Liver (tissue), 9 donors: ENCODE data around the gene MAP3K15. TPM values are rescaled to one million over a fixed set of nuclear protein-coding genes. Genes with fewer than 3 reads are reported as not detected.

Experiments used
- DNase-seq: peaks from one replicate; pipeline ENCODE4 v3.0.0-alpha.2; 2017; ENCODE audit warnings: low spot score
- H3K27ac ChIP-seq, 2 donors: one replicate each; pipeline ENCODE4 v1.7.0; 2013; ENCODE audit warnings: inconsistent platforms in 2 of 2, low read length in 2 of 2, control low read depth in 1 of 2, low read depth in 1 of 2, mild to moderate bottlenecking in 1 of 2
- H3K27me3 ChIP-seq, 4 donors: one replicate each; pipeline versions ENCODE4 v1.6.1 to v1.7.0; 2013; ENCODE audit warnings: low read length in 3 of 4, inconsistent platforms in 1 of 4, mild to moderate bottlenecking in 1 of 4, moderate library complexity in 1 of 4; ENCODE audit not compliant: control insufficient read depth in 4 of 4, insufficient read depth in 4 of 4
- H3K36me3 ChIP-seq, 4 donors: one replicate each; pipeline versions ENCODE4 v1.6.1 to v1.7.0; 2013; ENCODE audit warnings: low read length in 3 of 4, mild to moderate bottlenecking in 3 of 4, low read depth in 1 of 4, moderate library complexity in 1 of 4; ENCODE audit not compliant: control insufficient read depth in 4 of 4, insufficient read depth in 3 of 4
- H3K4me1 ChIP-seq, 4 donors: one replicate each; pipeline versions ENCODE4 v1.6.1 to v1.7.0; 2013; ENCODE audit warnings: low read length in 3 of 4, mild to moderate bottlenecking in 3 of 4, moderate library complexity in 1 of 4; ENCODE audit not compliant: control insufficient read depth in 4 of 4, insufficient read depth in 4 of 4
- H3K4me3 ChIP-seq, 3 donors: one replicate each; pipeline versions ENCODE4 v1.6.1 to v1.7.0; 2013; ENCODE audit warnings: low read length in 3 of 3, control low read depth in 1 of 3, low read depth in 1 of 3, mild to moderate bottlenecking in 1 of 3
- H3K9ac ChIP-seq, 2 donors: one replicate each; pipeline ENCODE4 v1.7.0; 2013; ENCODE audit warnings: low read length in 2 of 2, mild to moderate bottlenecking in 2 of 2, moderate library complexity in 2 of 2, control low read depth in 1 of 2, low read depth in 1 of 2
- H3K9me3 ChIP-seq, 4 donors: one replicate each; pipeline versions ENCODE4 v1.6.1 to v1.7.0; 2013; ENCODE audit warnings: low read length in 3 of 4; ENCODE audit not compliant: control insufficient read depth in 4 of 4
- EGR1 ChIP-seq, 2 donors: IDR thresholded peaks; 2 replicates each; pipeline ENCODE4 v1.6.1; 2016 to 2018; ENCODE audit warnings: antibody characterized with exemption in 2 of 2, low read depth in 2 of 2
- FOXA1 ChIP-seq: IDR thresholded peaks from 2 replicates; pipeline ENCODE4 v1.6.1; 2016; ENCODE audit warnings: antibody characterized with exemption
- FOXA2 ChIP-seq: IDR thresholded peaks from 2 replicates; pipeline ENCODE4 v1.6.1; 2016; ENCODE audit warnings: antibody characterized with exemption
- HNF4A ChIP-seq, 2 donors: conservative IDR thresholded peaks; 2 replicates each; pipeline ENCODE4 v1.6.1; 2016; ENCODE audit warnings: antibody characterized with exemption in 2 of 2, mild to moderate bottlenecking in 2 of 2
- RXRA ChIP-seq, 2 donors: IDR thresholded peaks; 2 replicates each; pipeline ENCODE4 v1.6.1; 2017 to 2018; ENCODE audit warnings: antibody characterized with exemption in 2 of 2, mild to moderate bottlenecking in 1 of 2
- SP1 ChIP-seq: IDR thresholded peaks from 2 replicates; pipeline ENCODE4 v1.6.1; 2018; ENCODE audit warnings: antibody characterized with exemption, mild to moderate bottlenecking
- WGBS: extraction: QIAGEN DNeasy Blood & Tissue Kit; methylation state at CpG from one replicate; pipeline ENCODE4 v1.1.7; 2013; 5-methylcytosine and 5-hydroxymethylcytosine counted together
- polyA plus RNA-seq, 2 donors: library from polyadenylated mRNA; stranded (reverse) in 1 of 2; unstranded in 1 of 2; fragments of 200-250 nt in 1 of 2; fragments of >200 nt in 1 of 2; fragmentation: Nextera tagmentation in 1 of 2; extraction: Ambion mirVana in 1 of 2; gene quantifications; one replicate each; pipeline versions ENCODE4 v1.2.1 to v1.2.3, GENCODE V29; 2013 to 2015
- total RNA-seq, 2 donors: library from RNA; depleted of rRNA; stranded (reverse); fragments of >200 nt; gene quantifications; one replicate each; pipeline ENCODE4 v1.2.3, GENCODE V29; 2014
- TF ChIP-seq, protein P1 (sequence below): IDR thresholded peaks from 2 replicates; pipeline ENCODE4 v1.6.1; 2016; ENCODE audit warnings: antibody characterized with exemption
- TF ChIP-seq, protein P2 (sequence below): fragments of 150-350 bp; IDR thresholded peaks from 2 replicates; pipeline ENCODE4 v1.5.1; 2017; ENCODE audit warnings: improper control_type of control experiment, low read depth, low read length; ENCODE audit not compliant: missing input control
- donor health status: healthy.
- donor health status: healthy.
- donor health status: healthy.
- donor health status: healthy.
- donor health status: healthy.

MAP3K15 gene
- total and polyA plus RNA-seq, 4 donors = 0.09 to 0.28 TPM; not detected in 2

DNA sequence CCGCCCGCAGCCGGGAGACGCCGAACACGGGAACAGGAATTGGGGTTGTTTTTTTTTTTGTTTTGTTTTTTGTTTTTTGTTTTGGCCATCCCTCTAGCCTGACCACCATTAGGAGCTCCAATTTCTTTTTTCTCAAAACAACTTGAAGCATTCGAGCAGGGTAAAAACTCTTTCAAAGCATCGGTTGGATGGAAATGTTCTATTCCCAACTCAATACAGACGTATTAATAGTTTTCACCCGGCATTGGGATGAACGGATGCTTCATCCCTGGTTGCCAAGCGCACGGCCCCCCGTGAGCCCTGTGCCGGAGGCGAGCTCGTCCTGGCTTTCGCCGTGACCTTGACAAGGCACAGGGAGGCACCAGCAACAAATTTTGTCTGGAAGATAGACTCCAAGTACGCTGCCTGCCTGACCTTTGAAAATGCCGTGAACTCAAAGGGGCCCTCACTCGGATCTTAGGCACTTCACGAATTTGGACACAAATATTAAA, 352 bp upstream of the MAP3K15 start:
- no peak for DNase-seq
- Histone ChIP-seq H3K27ac (no peak overlapping the region), H3K27me3 (peaks cover 0 to 2% (median 0%) of the 10 kb centered on the region in 4 donors), H3K4me3 (peak overlapping the region in 1 of 3 donors; percentile 48), H3K9me3 (peaks cover 0 to 1% (median 0%) of the 10 kb centered on the region in 4 donors), H3K36me3 (no peaks in the 10 kb centered on the region), H3K4me1 (peaks cover 0 to 3% (median 3%) of the 10 kb centered on the region in 4 donors), H3K9ac (no peak overlapping the region)
- TF ChIP-seq EGR1 (IDR thresholded peaks at IDR 0.05; ENCODE audit: low read depth in 2 of 2) (no peak), RXRA (IDR thresholded peaks at IDR 0.05) (no peak), FOXA2 (no peak), HNF4A (conservative IDR thresholded peaks at IDR 0.05) (no peak), FOXA1 (no peak), SP1 (no peak)
- TF ChIP-seq, protein P1, sequence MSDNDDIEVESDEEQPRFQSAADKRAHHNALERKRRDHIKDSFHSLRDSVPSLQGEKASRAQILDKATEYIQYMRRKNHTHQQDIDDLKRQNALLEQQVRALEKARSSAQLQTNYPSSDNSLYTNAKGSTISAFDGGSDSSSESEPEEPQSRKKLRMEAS = no peak
- TF ChIP-seq, protein P2, sequence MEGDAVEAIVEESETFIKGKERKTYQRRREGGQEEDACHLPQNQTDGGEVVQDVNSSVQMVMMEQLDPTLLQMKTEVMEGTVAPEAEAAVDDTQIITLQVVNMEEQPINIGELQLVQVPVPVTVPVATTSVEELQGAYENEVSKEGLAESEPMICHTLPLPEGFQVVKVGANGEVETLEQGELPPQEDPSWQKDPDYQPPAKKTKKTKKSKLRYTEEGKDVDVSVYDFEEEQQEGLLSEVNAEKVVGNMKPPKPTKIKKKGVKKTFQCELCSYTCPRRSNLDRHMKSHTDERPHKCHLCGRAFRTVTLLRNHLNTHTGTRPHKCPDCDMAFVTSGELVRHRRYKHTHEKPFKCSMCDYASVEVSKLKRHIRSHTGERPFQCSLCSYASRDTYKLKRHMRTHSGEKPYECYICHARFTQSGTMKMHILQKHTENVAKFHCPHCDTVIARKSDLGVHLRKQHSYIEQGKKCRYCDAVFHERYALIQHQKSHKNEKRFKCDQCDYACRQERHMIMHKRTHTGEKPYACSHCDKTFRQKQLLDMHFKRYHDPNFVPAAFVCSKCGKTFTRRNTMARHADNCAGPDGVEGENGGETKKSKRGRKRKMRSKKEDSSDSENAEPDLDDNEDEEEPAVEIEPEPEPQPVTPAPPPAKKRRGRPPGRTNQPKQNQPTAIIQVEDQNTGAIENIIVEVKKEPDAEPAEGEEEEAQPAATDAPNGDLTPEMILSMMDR = no peak
- WGBS = 5% methylated on average over 23 of the region's 23 CpGs

DNA sequence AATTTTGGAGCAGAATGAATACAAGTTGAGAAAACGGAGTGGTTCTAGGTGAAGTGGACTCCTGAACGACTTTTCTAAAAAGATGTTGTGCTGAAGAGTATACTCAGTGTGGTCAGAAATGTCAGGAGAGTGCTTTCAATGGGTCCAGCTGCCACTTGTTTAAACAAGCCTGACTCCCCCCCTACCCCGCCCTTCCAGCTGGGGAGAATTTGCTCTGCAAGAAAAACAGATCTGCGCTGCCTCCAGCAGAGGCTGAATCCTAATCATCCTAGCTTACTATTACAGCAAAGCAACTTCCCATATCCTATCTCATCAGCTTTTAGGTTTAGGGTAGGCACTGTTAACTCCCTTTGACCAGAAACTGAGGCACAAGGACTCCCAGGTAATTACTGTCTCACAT, 1.9 kb downstream of the MAP3K15 start:
- no peaks in the 10 kb centered on the region for H3K36me3 ChIP-seq
- H3K27me3 ChIP-seq = peaks cover 0 to 2% (median 0%) of the 10 kb centered on the region in 4 donors
- H3K9ac ChIP-seq = no peak overlapping the region
- peaks cover 0 to 3% (median 3%) of the 10 kb centered on the region in 4 donors for H3K4me1 ChIP-seq
- 32% methylated on average over 4 of the region's 4 CpGs for WGBS
- TF ChIP-seq, protein P2 = no peak
- no peak for DNase-seq
- H3K27ac ChIP-seq = no peak overlapping the region
- H3K9me3 ChIP-seq = peaks cover 0 to 1% (median 0%) of the 10 kb centered on the region in 4 donors
- no peak overlapping the region for H3K4me3 ChIP-seq

DNA sequence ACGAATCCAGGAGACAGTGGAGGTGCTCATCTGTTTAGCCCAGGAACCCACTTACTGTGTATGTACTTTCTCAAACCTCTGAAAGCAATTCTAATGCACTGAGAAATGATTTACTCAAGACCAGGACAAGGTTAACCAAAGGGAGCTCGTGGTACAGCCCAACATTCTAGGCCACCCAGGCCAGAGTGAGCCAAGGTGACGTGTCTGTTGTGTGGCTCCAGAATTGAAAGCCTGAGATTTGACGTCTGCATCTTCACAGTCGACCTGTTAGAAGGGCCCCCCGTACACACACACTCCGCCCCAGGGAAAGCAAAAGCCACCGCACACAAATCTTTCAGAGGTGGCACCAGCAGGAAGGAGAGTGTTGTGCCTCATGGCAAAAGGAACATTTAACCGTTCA, 2.3 kb downstream of the MAP3K15 start:
- H3K9me3 ChIP-seq = peaks cover 0 to 1% (median 0%) of the 10 kb centered on the region in 4 donors
- peaks cover 0 to 2% (median 0%) of the 10 kb centered on the region in 4 donors for H3K27me3 ChIP-seq
- no peak for TF ChIP-seq EGR1 (IDR thresholded peaks at IDR 0.05; ENCODE audit: low read depth in 2 of 2)
- no peak overlapping the region for H3K27ac ChIP-seq
- 45% methylated on average over 9 of the region's 9 CpGs for WGBS
- H3K4me3 ChIP-seq = no peak overlapping the region
- H3K9ac ChIP-seq = no peak overlapping the region
- H3K4me1 ChIP-seq = peaks cover 0 to 3% (median 3%) of the 10 kb centered on the region in 4 donors
- H3K36me3 ChIP-seq = no peaks in the 10 kb centered on the region
- DNase-seq = no peak
